Measurements from ENCODE around the gene CCDC77. TPM values are rescaled to one million over a fixed set of nuclear protein-coding genes. Genes with fewer than 3 reads are reported as not detected.

CCDC77 gene
- total and polyA plus RNA-seq, 2 experiments from 2014 or later, result 5.3 to 15.2 TPM

- DNase-seq (ENCODE audit: low spot score), result no peak
- Histone ChIP-seq H3K27ac (peak overlapping the region; percentile 100), H3K9me3 (ENCODE audit: low read depth) (no peaks in the 10 kb centered on the region), H3K36me3 (replicated peaks; ENCODE audit: insufficient read depth, low read depth) (no peaks in the 10 kb centered on the region), H3K4me3 (peak overlapping the region; percentile 85), H3K27me3 (no peaks in the 10 kb centered on the region), H3K4me1 (ENCODE audit: insufficient read depth) (peaks cover 17% of the 10 kb centered on the region), H2AFZ (no peak overlapping the region), H4K20me1 (ENCODE audit: insufficient read depth, poor library complexity, severe bottlenecking) (peaks cover 38% of the 10 kb centered on the region), H3K79me2 (peaks cover 60% of the 10 kb centered on the region), H3K9me2 (replicated peaks; ENCODE audit: insufficient read depth) (no peaks in the 10 kb centered on the region), H3K4me2 (peak overlapping the region; percentile 87)
- TF ChIP-seq CTCF (IDR thresholded peaks at IDR 0.05; ENCODE audit: poor library complexity), result no peak
- no peak for TF ChIP-seq EZH2phosphoT487 (IDR thresholded peaks at IDR 0.05; ENCODE audit: low read depth, severe bottlenecking, unreplicated experiment)
- TF ChIP-seq EZH2 (IDR thresholded peaks at IDR 0.05; ENCODE audit: borderline replicate concordance), result no peak
- WGBS (ENCODE audit: low lambda C conversion rate, missing lambda C conversion rate), result 12% methylated on average over 2 of the region's 2 CpGs
These were observed 13.4 kb upstream of the CCDC77 start for GRCh38 chr12:388012-388411.

GRCh38 chr12:388541-389141 is 12.8 kb upstream of the CCDC77 start:
- no peak for TF ChIP-seq EZH2 (IDR thresholded peaks at IDR 0.05; ENCODE audit: borderline replicate concordance)
- TF ChIP-seq CTCF (IDR thresholded peaks at IDR 0.05; ENCODE audit: poor library complexity), result no peak
- TF ChIP-seq EZH2phosphoT487 (IDR thresholded peaks at IDR 0.05; ENCODE audit: low read depth, severe bottlenecking, unreplicated experiment), result no peak
- peaks cover 17% of the 10 kb centered on the region for H3K4me1 ChIP-seq (ENCODE audit: insufficient read depth)
- H3K27ac ChIP-seq, result peak overlapping the region; percentile 100
- H2AFZ ChIP-seq, result peak overlapping the region; percentile 92
- no peaks in the 10 kb centered on the region for H3K27me3 ChIP-seq
- peak; percentile 30 for DNase-seq (ENCODE audit: low spot score)
- H3K9me3 ChIP-seq (ENCODE audit: low read depth), result no peaks in the 10 kb centered on the region
- WGBS (ENCODE audit: low lambda C conversion rate, missing lambda C conversion rate), result 2% methylated on average over 30 of the region's 35 CpGs
- no peaks in the 10 kb centered on the region for H3K36me3 ChIP-seq (replicated peaks; ENCODE audit: insufficient read depth, low read depth)
- H3K4me3 ChIP-seq, result peak overlapping the region; percentile 85
- peak overlapping the region; percentile 87 for H3K4me2 ChIP-seq
- peaks cover 38% of the 10 kb centered on the region for H4K20me1 ChIP-seq (ENCODE audit: insufficient read depth, poor library complexity, severe bottlenecking)
- peaks cover 54% of the 10 kb centered on the region for H3K79me2 ChIP-seq
- H3K9me2 ChIP-seq (replicated peaks; ENCODE audit: insufficient read depth), result no peaks in the 10 kb centered on the region

- peak within 1 kb of the TSS; percentile 87 for H3K4me2 ChIP-seq
- WGBS (ENCODE audit: low lambda C conversion rate, missing lambda C conversion rate), result 3% methylated on average over 42 of the region's 53 CpGs
- DNase-seq (ENCODE audit: low spot score), result peak; percentile 95
- no peaks in the 10 kb centered on the region for H3K9me3 ChIP-seq (ENCODE audit: low read depth)
- H4K20me1 ChIP-seq (ENCODE audit: insufficient read depth, poor library complexity, severe bottlenecking), result peaks cover 38% of the 10 kb centered on the region
- H3K4me3 ChIP-seq, result peak within 1 kb of the TSS; percentile 85
- no peaks in the 10 kb centered on the region for H3K27me3 ChIP-seq
- H3K9me2 ChIP-seq (replicated peaks; ENCODE audit: insufficient read depth), result no peaks in the 10 kb centered on the region
- H3K36me3 ChIP-seq (replicated peaks; ENCODE audit: insufficient read depth, low read depth), result no peaks in the 10 kb centered on the region
- peak within 1 kb of the TSS; percentile 92 for H2AFZ ChIP-seq
- peaks cover 17% of the 10 kb centered on the region for H3K4me1 ChIP-seq (ENCODE audit: insufficient read depth)
- H3K79me2 ChIP-seq, result peaks cover 46% of the 10 kb centered on the region
- peak within 1 kb of the TSS; percentile 100 for H3K27ac ChIP-seq
- no peak for TF ChIP-seq CTCF (IDR thresholded peaks at IDR 0.05; ENCODE audit: poor library complexity)
- TF ChIP-seq EZH2phosphoT487 (IDR thresholded peaks at IDR 0.05; ENCODE audit: low read depth, severe bottlenecking, unreplicated experiment), result no peak
- no peak for TF ChIP-seq EZH2 (IDR thresholded peaks at IDR 0.05; ENCODE audit: borderline replicate concordance)
These were observed 12.0 kb upstream of the CCDC77 start, which contains the start of gene KDM5A for GRCh38 chr12:389142-390096. TSS of gene KDM5A (minus strand) at chr12:389320. CDS start at chr12:389091, 229 bp downstream.
